ENCODE results near the gene CEACAM7.

Gene CEACAM7

GRCh38 chr19:41637484-41637883 is 50.6 kb downstream of the CEACAM7 start:
- TF ChIP-seq POLR2A (IDR thresholded peaks at IDR 0.05; ENCODE audit: extremely low read depth, insufficient read length) (no peak), MYC (IDR thresholded peaks at IDR 0.05; ENCODE audit: low read depth, low read length) (no peak), MAX (IDR thresholded peaks at IDR 0.05; ENCODE audit: low read depth, low read length) (no peak), CTCF (IDR thresholded peaks at IDR 0.05; ENCODE audit: low read depth, low read length) (no peak)
- DNase-seq (ENCODE audit: low read depth): peak; percentile 21
- H3K4me3 ChIP-seq (ENCODE audit: low read depth, low read length): no peak overlapping the region

GRCh38 chr19:41627966-41628675 is 59.9 kb downstream of the CEACAM7 start:
- no peak for TF ChIP-seq MYC (IDR thresholded peaks at IDR 0.05; ENCODE audit: low read depth, low read length)
- no peak for TF ChIP-seq MAX (IDR thresholded peaks at IDR 0.05; ENCODE audit: low read depth, low read length)
- TF ChIP-seq CTCF (IDR thresholded peaks at IDR 0.05; ENCODE audit: low read depth, low read length): no peak
- TF ChIP-seq POLR2A (IDR thresholded peaks at IDR 0.05; ENCODE audit: extremely low read depth, insufficient read length): no peak
- DNase-seq (ENCODE audit: low read depth): no peak
- no peak overlapping the region for H3K4me3 ChIP-seq (ENCODE audit: low read depth, low read length)

GRCh38 chr19:41626877-41627276 is 61.2 kb downstream of the CEACAM7 start, which contains the start of gene CEACAM4:
TSS of gene CEACAM4 (minus strand) at chr19:41627074. CDS start at chr19:41626963, 111 bp downstream.
- TF ChIP-seq CTCF (IDR thresholded peaks at IDR 0.05; ENCODE audit: low read depth, low read length): no peak
- no peak for TF ChIP-seq MAX (IDR thresholded peaks at IDR 0.05; ENCODE audit: low read depth, low read length)
- no peak for TF ChIP-seq POLR2A (IDR thresholded peaks at IDR 0.05; ENCODE audit: extremely low read depth, insufficient read length)
- TF ChIP-seq MYC (IDR thresholded peaks at IDR 0.05; ENCODE audit: low read depth, low read length): no peak
- H3K4me3 ChIP-seq (ENCODE audit: low read depth, low read length): no peak within 1 kb of the TSS
- DNase-seq (ENCODE audit: low read depth): peak; percentile 35

GRCh38 chr19:41626278-41626677 is 61.8 kb downstream of the CEACAM7 start:
- DNase-seq (ENCODE audit: low read depth): no peak
- no peak overlapping the region for H3K4me3 ChIP-seq (ENCODE audit: low read depth, low read length)
- TF ChIP-seq MYC (IDR thresholded peaks at IDR 0.05; ENCODE audit: low read depth, low read length): no peak
- TF ChIP-seq CTCF (IDR thresholded peaks at IDR 0.05; ENCODE audit: low read depth, low read length): no peak
- TF ChIP-seq MAX (IDR thresholded peaks at IDR 0.05; ENCODE audit: low read depth, low read length): no peak
- TF ChIP-seq POLR2A (IDR thresholded peaks at IDR 0.05; ENCODE audit: extremely low read depth, insufficient read length): no peak

GRCh38 chr19:41624937-41625336 is 63.1 kb downstream of the CEACAM7 start:
- H3K4me3 ChIP-seq (ENCODE audit: low read depth, low read length): no peak overlapping the region
- TF ChIP-seq MYC (IDR thresholded peaks at IDR 0.05; ENCODE audit: low read depth, low read length) (no peak), POLR2A (IDR thresholded peaks at IDR 0.05; ENCODE audit: extremely low read depth, insufficient read length) (no peak), MAX (IDR thresholded peaks at IDR 0.05; ENCODE audit: low read depth, low read length) (no peak), CTCF (IDR thresholded peaks at IDR 0.05; ENCODE audit: low read depth, low read length) (no peak)
- DNase-seq (ENCODE audit: low read depth): no peak

All from NB4 (cell line).